ENCODE results near the gene TSPYL1. TPM values are rescaled to one million over a fixed set of nuclear protein-coding genes. Genes with fewer than 3 reads are reported as not detected.
A peak's percentile ranks its signal among the peaks of the same experiment; 100 is the strongest.
"Not testable (repeated sequence)": the region's sequence is repeated elsewhere in the genome, so short reads cannot be mapped to it uniquely, and the experiment has no call there.

TSPYL1 gene
- total and polyA plus RNA-seq, 8 donors = 2.9 to 77.1 (median 28.2) TPM

- peak overlapping the region in 3 of 5 donors; percentile 6 to 55 (median 38) for H3K27ac ChIP-seq
- no peaks in the 10 kb centered on the region for H3K9me3 ChIP-seq
- no peaks in the 10 kb centered on the region for H3K27me3 ChIP-seq
- H3K4me3 ChIP-seq = no peak overlapping the region
- 68 to 77% (median 71%) methylated on average over 6 of the region's 6 CpGs for whole genome bisulfite sequencing, 5 donors
- H3K36me3 ChIP-seq = no peaks in the 10 kb centered on the region
- intact Hi-C loops (cut with DNase I; ENCODE audit: low total_unique reads) = no loop called here
- TF ChIP-seq POLR2A (IDR thresholded peaks at IDR 0.05) (no peak), CTCF (IDR thresholded peaks at IDR 0.05) (no peak), EP300 (IDR thresholded peaks at IDR 0.05) (no peak), POLR2AphosphoS5 (IDR thresholded peaks at IDR 0.05) (no peak)
- no peak for DNase-seq
- H3K4me1 ChIP-seq = peaks cover 0 to 8% (median under 1%) of the 10 kb centered on the region in 4 donors
These were observed 48.2 kb upstream of the TSPYL1 start for GRCh38 chr6:116327803-116328527.

- TF ChIP-seq POLR2AphosphoS5 (IDR thresholded peaks at IDR 0.05) (no peak), POLR2A (IDR thresholded peaks at IDR 0.05) (no peak), EP300 (IDR thresholded peaks at IDR 0.05) (no peak), CTCF (IDR thresholded peaks at IDR 0.05) (no peak)
- Histone ChIP-seq H3K9me3 (no peaks in the 10 kb centered on the region), H3K27ac (peak overlapping the region in 1 of 5 donors; percentile 14), H3K4me1 (peaks cover 0 to 9% (median 4%) of the 10 kb centered on the region in 4 donors), H3K4me3 (no peak overlapping the region), H3K36me3 (no peaks in the 10 kb centered on the region), H3K27me3 (no peaks in the 10 kb centered on the region)
- WGBS, 5 donors = 67 to 75% (median 69%) methylated on average over 4 of the region's 4 CpGs
- peak in 1 of 2 donors; percentile 13 for DNase-seq
- intact Hi-C loops (cut with DNase I; ENCODE audit: low total_unique reads) = no loop called here
These were observed 47.3 kb upstream of the TSPYL1 start for GRCh38 chr6:116326996-116327395.

GRCh38 chr6:116326181-116326671 is 46.5 kb upstream of the TSPYL1 start:
- Histone ChIP-seq H3K4me3 (no peak overlapping the region), H3K27me3 (no peaks in the 10 kb centered on the region), H3K36me3 (no peaks in the 10 kb centered on the region), H3K4me1 (peaks cover 0 to 9% (median 4%) of the 10 kb centered on the region in 4 donors), H3K27ac (no peak overlapping the region), H3K9me3 (no peaks in the 10 kb centered on the region)
- TF ChIP-seq POLR2A (IDR thresholded peaks at IDR 0.05) = no peak
- no peak for TF ChIP-seq CTCF (IDR thresholded peaks at IDR 0.05)
- TF ChIP-seq POLR2AphosphoS5 (IDR thresholded peaks at IDR 0.05) = no peak
- no peak for TF ChIP-seq EP300 (IDR thresholded peaks at IDR 0.05)
- 57 to 95% (median 87%) methylated on average over 7 of the region's 7 CpGs for WGBS, 5 donors
- intact Hi-C loops (cut with DNase I; ENCODE audit: low total_unique reads) = no loop called here
- peak in 1 of 2 donors; percentile 17 for DNase-seq

- H3K4me1 ChIP-seq; H3K36me3 ChIP-seq; H3K9me3 ChIP-seq; DNase-seq; H3K4me3 ChIP-seq; H3K27me3 ChIP-seq; intact Hi-C loops (cut with DNase I; ENCODE audit: low total_unique reads); H3K27ac ChIP-seq: not testable (repeated sequence)
- WGBS, 5 donors = 95 to 97% (median 96%) methylated on average over 9 to 11 of the region's 11 CpGs
These were observed 46.0 kb upstream of the TSPYL1 start for GRCh38 chr6:116325634-116326132.

- Histone ChIP-seq H3K27me3 (no peaks in the 10 kb centered on the region), H3K4me3 (no peak overlapping the region), H3K4me1 (peaks cover 0 to 18% (median 4%) of the 10 kb centered on the region in 4 donors), H3K9me3 (no peaks in the 10 kb centered on the region), H3K27ac (no peak overlapping the region), H3K36me3 (no peaks in the 10 kb centered on the region)
- TF ChIP-seq EP300 (IDR thresholded peaks at IDR 0.05) = no peak
- no peak for TF ChIP-seq POLR2A (IDR thresholded peaks at IDR 0.05)
- TF ChIP-seq CTCF (IDR thresholded peaks at IDR 0.05) = no peak
- TF ChIP-seq POLR2AphosphoS5 (IDR thresholded peaks at IDR 0.05) = no peak
- 87 to 100% (median 97%) methylated on average over 1 of the region's 1 CpG for WGBS, 5 donors
- no peak for DNase-seq
- intact Hi-C loops (cut with DNase I; ENCODE audit: low total_unique reads) = no loop called here
These were observed 44.1 kb upstream of the TSPYL1 start for GRCh38 chr6:116323863-116324262.

- 80 to 91% (median 83%) methylated on average over 13 of the region's 13 CpGs for WGBS, 5 donors
- H3K4me1 ChIP-seq = peaks cover 0 to 18% (median 2%) of the 10 kb centered on the region in 4 donors
- H3K36me3 ChIP-seq; H3K4me3 ChIP-seq; H3K27ac ChIP-seq; H3K9me3 ChIP-seq; DNase-seq; intact Hi-C loops (cut with DNase I; ENCODE audit: low total_unique reads); H3K27me3 ChIP-seq: not testable (repeated sequence)
These were observed 42.2 kb upstream of the TSPYL1 start for GRCh38 chr6:116321933-116322332.
